H9 (cell line): Measurements from ENCODE around the gene KLK2. TPM values are rescaled to one million over a fixed set of nuclear protein-coding genes. Genes with fewer than 3 reads are reported as not detected.
A peak's percentile ranks its signal among the peaks of the same experiment; 100 is the strongest.

Experiments
- DNase-seq: peaks from one replicate; pipeline ENCODE4 v3.0.0-alpha.2; 2017
- H2AFZ ChIP-seq: one replicate; pipeline ENCODE4 v1.6.1; 2013; ENCODE audit warnings: mild to moderate bottlenecking, low read length, control low read depth, moderate library complexity
- H2AK5ac ChIP-seq: 2 replicates; pipeline ENCODE4 v1.6.1; 2013; ENCODE audit warnings: low read length, control low read depth, mixed read lengths; ENCODE audit not compliant: insufficient read length
- H2BK120ac ChIP-seq: one replicate; pipeline ENCODE4 v1.6.1; 2013; ENCODE audit warnings: low read depth, mild to moderate bottlenecking, low read length, control low read depth, inconsistent platforms; ENCODE audit not compliant: poor library complexity, severe bottlenecking
- H2BK12ac ChIP-seq: 2 replicates; pipeline ENCODE4 v1.6.1; 2013; ENCODE audit warnings: low read length, control low read depth, mixed read lengths, low read depth; ENCODE audit not compliant: insufficient read length
- H2BK15ac ChIP-seq: 2 replicates; pipeline ENCODE4 v1.6.1; 2013; ENCODE audit warnings: low read depth, low read length, control low read depth
- H2BK20ac ChIP-seq: one replicate; pipeline ENCODE4 v1.6.1; 2013; ENCODE audit warnings: low read depth, mild to moderate bottlenecking, low read length, control low read depth, inconsistent platforms; ENCODE audit not compliant: poor library complexity, severe bottlenecking
- H2BK5ac ChIP-seq: 2 replicates; pipeline ENCODE4 v1.6.1; 2013; ENCODE audit warnings: low read length, control low read depth, mixed read lengths; ENCODE audit not compliant: insufficient read length
- H3K14ac ChIP-seq: 2 replicates; pipeline ENCODE4 v1.6.1; 2013; ENCODE audit warnings: low read length, control low read depth; ENCODE audit not compliant: insufficient read depth
- H3K18ac ChIP-seq: 2 replicates; pipeline ENCODE4 v1.6.1; 2013; ENCODE audit warnings: low read depth, mild to moderate bottlenecking, mixed read lengths, low read length, control low read depth; ENCODE audit not compliant: insufficient read length
- H3K23ac ChIP-seq: 2 replicates; pipeline ENCODE4 v1.6.1; 2013; ENCODE audit warnings: low read length, control low read depth, mixed read lengths, low read depth; ENCODE audit not compliant: insufficient read length
- H3K23me2 ChIP-seq: 2 replicates; pipeline ENCODE4 v1.6.1; 2013; ENCODE audit warnings: low read depth, mild to moderate bottlenecking, mixed read lengths, low read length, control low read depth; ENCODE audit not compliant: insufficient read length, poor library complexity, severe bottlenecking
- H3K27ac ChIP-seq: 2 replicates; pipeline ENCODE4 v1.5.1; 2013; ENCODE audit warnings: low read length, control low read depth, mixed read lengths, low read depth; ENCODE audit not compliant: insufficient read length
- H3K27me3 ChIP-seq: 2 replicates; pipeline ENCODE4 v1.6.1; 2013; ENCODE audit warnings: low read length, control low read depth, inconsistent platforms; ENCODE audit not compliant: insufficient read depth
- H3K4ac ChIP-seq: 2 replicates; pipeline ENCODE4 v1.6.1; 2013; ENCODE audit warnings: low read depth, mild to moderate bottlenecking, control low read depth, inconsistent platforms, low read length, moderate library complexity
- H3K4me1 ChIP-seq: 2 replicates; pipeline ENCODE4 v1.6.1; 2013; ENCODE audit warnings: low read length, control low read depth, inconsistent platforms; ENCODE audit not compliant: insufficient read depth
- H3K4me2 ChIP-seq: 2 replicates; pipeline ENCODE4 v1.6.1; 2013; ENCODE audit warnings: low read length, control low read depth, mixed read lengths; ENCODE audit not compliant: insufficient read length, insufficient read depth
- H3K56ac ChIP-seq: 2 replicates; pipeline ENCODE4 v1.6.1; 2013; ENCODE audit warnings: low read depth, mild to moderate bottlenecking, mixed read lengths, low read length, control low read depth; ENCODE audit not compliant: insufficient read length
- H3K79me1 ChIP-seq: 2 replicates; pipeline ENCODE4 v1.6.1; 2013; ENCODE audit warnings: low read depth, mild to moderate bottlenecking, moderate library complexity, low read length, control low read depth, inconsistent platforms; ENCODE audit not compliant: insufficient read depth, poor library complexity, severe bottlenecking
- H3K79me2 ChIP-seq: 2 replicates; pipeline ENCODE4 v1.6.1; 2013; ENCODE audit warnings: low read length, control low read depth, inconsistent platforms; ENCODE audit not compliant: insufficient read depth
- H3K9ac ChIP-seq: 2 replicates; pipeline ENCODE4 v1.6.1; 2013; ENCODE audit warnings: low read length, control low read depth, mixed read lengths; ENCODE audit not compliant: insufficient read length; ENCODE audit errors: extremely low read depth
- H3K9me3 ChIP-seq: one replicate; pipeline ENCODE4 v1.6.1; 2013; ENCODE audit warnings: low read depth, low read length, inconsistent platforms; ENCODE audit not compliant: control insufficient read depth
- H3T11ph ChIP-seq: one replicate; pipeline ENCODE4 v1.6.1; 2013; ENCODE audit warnings: mild to moderate bottlenecking, low read length, control low read depth, inconsistent platforms
- H4K20me1 ChIP-seq: one replicate; pipeline ENCODE4 v1.6.1; 2013; ENCODE audit not compliant: control insufficient read depth, insufficient read length, insufficient read depth
- H4K5ac ChIP-seq: 2 replicates; pipeline ENCODE4 v1.6.1; 2013; ENCODE audit warnings: low read depth, mild to moderate bottlenecking, mixed read lengths, low read length, control low read depth; ENCODE audit not compliant: insufficient read length
- H4K8ac ChIP-seq: replicated peaks from 2 replicates; pipeline ENCODE4 v1.6.1; 2013; ENCODE audit warnings: low read length, control low read depth, mixed read lengths, low read depth; ENCODE audit not compliant: insufficient read length
- H4K91ac ChIP-seq: 2 replicates; pipeline ENCODE4 v1.6.1; 2013; ENCODE audit warnings: low read depth, mild to moderate bottlenecking, moderate library complexity, mixed read lengths, low read length, control low read depth; ENCODE audit not compliant: insufficient read length
- H3K27ac Mint-ChIP-seq, 3 experiments: 2 replicates in 2 of 3; 3 replicates in 1 of 3; pipeline ENCODE4 v1.8.0; 2020 to 2021; ENCODE audit warnings: mixed read lengths in 3 of 3, mild to moderate bottlenecking in 1 of 3, moderate library complexity in 1 of 3
- H3K27me3 Mint-ChIP-seq: 2 replicates; pipeline ENCODE4 v1.8.0; 2021; ENCODE audit warnings: low read depth, mild to moderate bottlenecking, moderate library complexity, mixed read lengths
- H3K36me3 Mint-ChIP-seq, 3 experiments: 2 replicates in 2 of 3; 3 replicates in 1 of 3; pipeline ENCODE4 v1.8.0; 2020 to 2021; ENCODE audit warnings: low read depth in 3 of 3, mixed read lengths in 3 of 3; ENCODE audit not compliant: insufficient read depth in 1 of 3
- H3K4me1 Mint-ChIP-seq, 2 experiments: 2 replicates each; pipeline ENCODE4 v1.8.0; 2020; ENCODE audit warnings: mixed read lengths in 2 of 2
- H3K4me3 Mint-ChIP-seq, 2 experiments: 2 replicates in 1 of 2; 3 replicates in 1 of 2; pipeline ENCODE4 v1.8.0; 2020 to 2021; ENCODE audit warnings: mild to moderate bottlenecking in 2 of 2, mixed read lengths in 2 of 2, moderate library complexity in 1 of 2
- H3K9me3 Mint-ChIP-seq, 2 experiments: 2 replicates in 1 of 2; 3 replicates in 1 of 2; pipeline ENCODE4 v1.8.0; 2020; ENCODE audit warnings: mild to moderate bottlenecking in 2 of 2, mixed read lengths in 2 of 2, moderate library complexity in 1 of 2
- WGBS: extraction: QIAGEN DNeasy Blood & Tissue Kit; methylation state at CpG from one replicate; pipeline ENCODE4 v1.1.7; 2013; ENCODE audit warnings: missing lambda C conversion rate, low lambda C conversion rate, mixed read lengths; ENCODE audit not compliant: insufficient read length; ENCODE audit errors: extremely low coverage; 5-methylcytosine and 5-hydroxymethylcytosine counted together
- total RNA-seq: library from RNA; stranded (reverse); gene quantifications from 2 replicates; pipeline ENCODE4 v1.2.1, GENCODE V29; 2021
- TF ChIP-seq, protein P1 (sequence below): fragments of 200-600 bp; sonication (generic); conservative IDR thresholded peaks from 3 replicates; pipeline ENCODE4 v1.8.0; 2021; ENCODE audit warnings: antibody characterized with exemption, mild to moderate bottlenecking

KLK2 gene
- total RNA-seq, 1 experiment from 2014 or later = not detected

- Histone ChIP-seq H4K91ac (no peak overlapping the region), H3K79me2 (no peaks in the 10 kb centered on the region), H3K27me3 (no peaks in the 10 kb centered on the region; the same call in 1 of the 2 replicates), H2BK15ac (no peak overlapping the region), H2BK5ac (no peak overlapping the region), H3K56ac (no peak overlapping the region), H3K4me2 (no peak overlapping the region), H3K23me2 (no peaks in the 10 kb centered on the region), H3K18ac (no peak overlapping the region), H4K5ac (no peak overlapping the region), H3K79me1 (no peaks in the 10 kb centered on the region), H3K9me3 (peaks cover 4% of the 10 kb centered on the region), H4K8ac (no peak overlapping the region), H3K23ac (no peak overlapping the region), H2AFZ (no peak overlapping the region), H3K4me1 (no peaks in the 10 kb centered on the region), H2AK5ac (no peak overlapping the region), H3T11ph (no peak overlapping the region), H3K4ac (no peak overlapping the region), H2BK12ac (no peak overlapping the region), H4K20me1 (no peaks in the 10 kb centered on the region), H3K9ac (no peak overlapping the region), H2BK120ac (no peak overlapping the region), H3K27ac (no peak overlapping the region), H2BK20ac (no peak overlapping the region), H3K14ac (no peak overlapping the region)
- Mint-ChIP-seq H3K4me1 (no peaks in the 10 kb centered on the region), H3K27me3 (peaks cover 79% of the 10 kb centered on the region), H3K4me3 (no peak overlapping the region), H3K9me3 (peaks cover 36 to 38% of the 10 kb centered on the region in 2 experiments), H3K36me3 (peaks cover 4 to 11% (median 7%) of the 10 kb centered on the region in 3 experiments; a peak in 5 of 7 replicates), H3K27ac (no peak overlapping the region)
- WGBS = no CpG with 5 or more reads among the region's 18 CpGs
- TF ChIP-seq, protein P1, sequence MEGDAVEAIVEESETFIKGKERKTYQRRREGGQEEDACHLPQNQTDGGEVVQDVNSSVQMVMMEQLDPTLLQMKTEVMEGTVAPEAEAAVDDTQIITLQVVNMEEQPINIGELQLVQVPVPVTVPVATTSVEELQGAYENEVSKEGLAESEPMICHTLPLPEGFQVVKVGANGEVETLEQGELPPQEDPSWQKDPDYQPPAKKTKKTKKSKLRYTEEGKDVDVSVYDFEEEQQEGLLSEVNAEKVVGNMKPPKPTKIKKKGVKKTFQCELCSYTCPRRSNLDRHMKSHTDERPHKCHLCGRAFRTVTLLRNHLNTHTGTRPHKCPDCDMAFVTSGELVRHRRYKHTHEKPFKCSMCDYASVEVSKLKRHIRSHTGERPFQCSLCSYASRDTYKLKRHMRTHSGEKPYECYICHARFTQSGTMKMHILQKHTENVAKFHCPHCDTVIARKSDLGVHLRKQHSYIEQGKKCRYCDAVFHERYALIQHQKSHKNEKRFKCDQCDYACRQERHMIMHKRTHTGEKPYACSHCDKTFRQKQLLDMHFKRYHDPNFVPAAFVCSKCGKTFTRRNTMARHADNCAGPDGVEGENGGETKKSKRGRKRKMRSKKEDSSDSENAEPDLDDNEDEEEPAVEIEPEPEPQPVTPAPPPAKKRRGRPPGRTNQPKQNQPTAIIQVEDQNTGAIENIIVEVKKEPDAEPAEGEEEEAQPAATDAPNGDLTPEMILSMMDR = peak; percentile 45
- DNase-seq = no peak
Measured at GRCh38 chr19:50893047-50893736, 20.0 kb downstream of the KLK2 start.
